ENCODE measurements around the gene CLSTN2. TPM values are rescaled to one million over a fixed set of nuclear protein-coding genes. Genes with fewer than 3 reads are reported as not detected.

CLSTN2 gene
- total RNA-seq, 1 experiment from 2014 or later = 0.68 TPM

DNA sequence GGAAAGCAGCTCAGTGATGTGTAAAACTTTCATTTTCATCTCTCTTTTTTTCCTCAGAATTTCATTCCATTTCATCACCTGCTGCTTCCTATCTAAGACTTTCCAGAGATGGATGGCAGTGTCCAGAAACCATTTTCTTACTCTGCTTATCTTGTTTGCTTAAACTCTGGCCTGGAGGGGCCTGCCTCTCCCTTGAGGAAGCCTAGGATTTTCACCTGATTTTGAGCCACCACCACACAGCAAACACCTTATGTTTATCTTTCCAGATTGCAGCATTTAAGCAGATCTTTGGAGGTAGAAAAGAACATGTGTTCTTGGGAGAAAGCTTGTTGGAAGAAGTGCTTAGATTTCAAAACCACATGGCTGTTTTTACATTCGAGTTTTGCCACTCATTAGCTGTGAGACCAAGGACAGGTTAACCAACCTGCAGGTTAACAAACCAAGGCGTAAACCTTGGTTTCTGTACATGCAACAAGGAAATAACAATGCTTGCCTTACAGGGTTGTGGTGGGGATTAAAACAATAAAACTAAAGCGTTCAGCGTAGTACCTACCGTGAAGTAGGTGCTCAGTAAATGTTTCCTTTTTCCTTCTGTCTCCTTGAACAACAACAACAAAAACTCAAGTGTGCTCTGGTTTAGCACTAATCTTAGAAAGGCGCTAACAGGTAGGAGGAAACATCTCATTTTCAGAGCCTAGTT, 120.3 kb downstream of the CLSTN2 start:
- no peaks in the 10 kb centered on the region for H3K36me3 Mint-ChIP-seq (ENCODE audit: insufficient read depth in 1 of 3, low read depth in 3 of 3)
- H3K27ac Mint-ChIP-seq = no peak overlapping the region

More for the DNA sequence above, 120.3 kb downstream of the CLSTN2 start:
- H4K91ac ChIP-seq (ENCODE audit: insufficient read length, low read depth, low read length) = no peak overlapping the region
- no peak overlapping the region for H4K5ac ChIP-seq (ENCODE audit: insufficient read length, low read depth, low read length)
- H3K23me2 ChIP-seq (ENCODE audit: insufficient read length, low read depth, low read length, poor library complexity, severe bottlenecking) = no peaks in the 10 kb centered on the region
- no peak overlapping the region for H3K4ac ChIP-seq (ENCODE audit: low read depth, low read length)
- no peak overlapping the region for H2BK15ac ChIP-seq (ENCODE audit: low read depth, low read length)
- no peak overlapping the region for H2BK12ac ChIP-seq (ENCODE audit: insufficient read length, low read depth, low read length)
- H4K20me1 ChIP-seq (ENCODE audit: control insufficient read depth, insufficient read depth, insufficient read length) = no peaks in the 10 kb centered on the region
- H3K4me3 Mint-ChIP-seq = no peak overlapping the region
- no peaks in the 10 kb centered on the region for H3K9me3 ChIP-seq (ENCODE audit: control insufficient read depth, low read depth, low read length)
- H3K4me1 Mint-ChIP-seq = peaks cover 2 to 4% of the 10 kb centered on the region in 2 experiments; a peak in 1 of 4 replicates
- DNase-seq = no peak
- H3K79me1 ChIP-seq (ENCODE audit: insufficient read depth, low read depth, low read length, poor library complexity, severe bottlenecking) = no peaks in the 10 kb centered on the region
- H3K4me1 ChIP-seq (ENCODE audit: insufficient read depth, low read length) = no peaks in the 10 kb centered on the region
- no peaks in the 10 kb centered on the region for H3K9me3 Mint-ChIP-seq
- H2AFZ ChIP-seq (ENCODE audit: low read length) = no peak overlapping the region
- H3K4me2 ChIP-seq (ENCODE audit: insufficient read depth, insufficient read length, low read length) = no peak overlapping the region
- no peak overlapping the region for H3K14ac ChIP-seq (ENCODE audit: insufficient read depth, low read length)
- no peak overlapping the region for H3K23ac ChIP-seq (ENCODE audit: insufficient read length, low read depth, low read length)
- H3K79me2 ChIP-seq (ENCODE audit: insufficient read depth, low read length) = no peaks in the 10 kb centered on the region
- H3K56ac ChIP-seq (ENCODE audit: insufficient read length, low read depth, low read length) = no peak overlapping the region
- no peak overlapping the region for H3K18ac ChIP-seq (ENCODE audit: insufficient read length, low read depth, low read length)
- no CpG with 5 or more reads among the region's 6 CpGs for WGBS (ENCODE audit: extremely low coverage, insufficient read length, low lambda C conversion rate)
- no peak overlapping the region for H2BK120ac ChIP-seq (ENCODE audit: low read depth, low read length, poor library complexity, severe bottlenecking)
- TF ChIP-seq CTCF (conservative IDR thresholded peaks at IDR 0.05) = no peak
- H3K27me3 ChIP-seq (ENCODE audit: insufficient read depth, low read length) = no peaks in the 10 kb centered on the region
- H4K8ac ChIP-seq (replicated peaks; ENCODE audit: insufficient read length, low read depth, low read length) = no peak overlapping the region
- no peak overlapping the region for H3T11ph ChIP-seq (ENCODE audit: low read length)
- H3K27ac ChIP-seq (ENCODE audit: insufficient read length, low read depth, low read length) = no peak overlapping the region
- H2AK5ac ChIP-seq (ENCODE audit: insufficient read length, low read length) = no peak overlapping the region
- peaks cover 1% of the 10 kb centered on the region; the same call in 1 of the 2 replicates for H3K27me3 Mint-ChIP-seq (ENCODE audit: low read depth)
- no peak overlapping the region for H2BK5ac ChIP-seq (ENCODE audit: insufficient read length, low read length)
- H2BK20ac ChIP-seq (ENCODE audit: low read depth, low read length, poor library complexity, severe bottlenecking) = no peak overlapping the region
- H3K9ac ChIP-seq (ENCODE audit: extremely low read depth, insufficient read length, low read length) = no peak overlapping the region

All from H9 (cell line).